Sigmoid colon (tissue), 7 donors: Measurements from ENCODE around the gene SREBF1. TPM values are rescaled to one million over a fixed set of nuclear protein-coding genes. Genes with fewer than 3 reads are reported as not detected.

Experiments used
- DNase-seq: peaks from one replicate; pipeline ENCODE4 v3.0.0-alpha.2; 2019
- H3K27ac ChIP-seq, 4 donors: fragments of 200-600 bp; sonication (generic); one replicate each; pipeline ENCODE4 v1.5.1; 2016 to 2019; ENCODE audit warnings: mild to moderate bottlenecking in 1 of 4
- H3K27me3 ChIP-seq, 3 donors: fragments of 200-600 bp; sonication (generic); one replicate each; pipeline ENCODE4 v1.5.1; 2019; ENCODE audit warnings: mild to moderate bottlenecking in 1 of 3
- H3K36me3 ChIP-seq, 4 donors: fragments of 200-600 bp; sonication (generic); one replicate each; pipeline ENCODE4 v1.5.1; 2016 to 2019
- H3K4me1 ChIP-seq, 4 donors: fragments of 200-600 bp; sonication (generic); one replicate each; pipeline ENCODE4 v1.5.1; 2017 to 2019
- H3K4me3 ChIP-seq, 4 donors: fragments of 200-600 bp; sonication (generic); one replicate each; pipeline ENCODE4 v1.5.1; 2017 to 2019; ENCODE audit warnings: mild to moderate bottlenecking in 2 of 4, moderate library complexity in 1 of 4
- H3K9me3 ChIP-seq, 4 donors: fragments of 200-600 bp in 3 of 4; sonication (generic) in 3 of 4; one replicate each; pipeline versions ENCODE4 v1.5.1 to v1.6.1; 2013 to 2019
- EP300 ChIP-seq, 4 donors: sonication (generic); formaldehyde crosslinking; IDR thresholded peaks; one replicate each; pipeline ENCODE4 v1.6.1; 2017; ENCODE audit warnings: antibody characterized with exemption in 4 of 4
- POLR2A ChIP-seq, 2 donors: fragments of 450-650 bp; IDR thresholded peaks; one replicate each; pipeline ENCODE4 v1.6.1; 2016; ENCODE audit warnings: antibody characterized with exemption in 2 of 2, mild to moderate bottlenecking in 2 of 2, moderate library complexity in 2 of 2
- POLR2AphosphoS5 ChIP-seq, 4 donors: sonication (generic); formaldehyde crosslinking; IDR thresholded peaks; one replicate each; pipeline ENCODE4 v1.6.1; 2017; ENCODE audit warnings: antibody characterized with exemption in 4 of 4
- WGBS, 2 donors: extraction: QIAGEN DNeasy Blood & Tissue Kit; methylation state at CpG; one replicate each; pipeline ENCODE4 v1.1.7; 2013; 5-methylcytosine and 5-hydroxymethylcytosine counted together
- intact Hi-C: fragments of 100-400 bp; cut with DNase I; formaldehyde crosslinking; loops from one replicate; pipeline ENCODE4 v1.15.1; 2023
- polyA plus RNA-seq, 3 donors: library from polyadenylated mRNA; stranded (reverse); fragments of 200-250 nt; gene quantifications; one replicate each; pipeline ENCODE4 v1.2.3, GENCODE V29; 2013
- total RNA-seq, 4 donors: library from RNA; depleted of rRNA; stranded (reverse); fragments of >200 nt; gene quantifications; one replicate each; pipeline ENCODE4 v1.1.0, GENCODE V29; 2016
- TF ChIP-seq, protein P1 (sequence below), 4 experiments: fragments of 450-650 bp in 3 of 4; fragments of 200-600 bp in 1 of 4; IDR thresholded peaks; one replicate each; pipeline ENCODE4 v1.5.1; 2016 to 2019; ENCODE audit warnings: antibody characterized with exemption in 4 of 4, mild to moderate bottlenecking in 3 of 4, moderate library complexity in 2 of 4
- donor health status: healthy with polysubstance abuse.
- donor health status: Bipolar disorder and iron deficiency.
- donor health status: healthy.

Gene SREBF1
- total and polyA plus RNA-seq, 7 donors = 10.2 to 172 (median 38.6) TPM

DNA sequence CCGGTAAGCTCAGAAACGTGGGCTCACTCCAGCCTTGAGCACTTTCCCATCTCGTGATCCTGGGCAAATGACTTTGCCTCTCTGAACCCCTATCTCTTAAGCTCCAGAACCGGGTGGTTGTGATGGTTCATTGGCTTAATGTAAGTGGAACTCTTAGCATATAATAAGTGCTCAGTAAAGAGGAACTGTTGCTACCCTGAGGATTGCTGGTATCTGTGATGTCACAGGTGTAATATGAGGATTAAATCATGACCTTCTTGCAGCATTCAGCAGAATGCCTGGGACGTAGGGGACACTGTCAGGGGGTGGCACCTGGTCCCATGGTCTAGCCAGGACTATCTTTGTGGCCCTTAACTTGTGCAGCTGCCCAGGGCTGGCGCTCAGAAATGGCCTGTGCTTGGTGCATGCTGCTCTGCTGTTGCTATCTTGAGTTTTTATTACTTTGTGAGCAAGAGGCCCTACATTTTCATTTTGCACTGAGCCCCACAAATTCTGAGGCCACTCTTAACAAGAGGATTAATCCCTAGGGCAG, 68.8 kb downstream of the SREBF1 start:
- TF ChIP-seq POLR2AphosphoS5 (IDR thresholded peaks at IDR 0.05) = no peak
- TF ChIP-seq POLR2A (IDR thresholded peaks at IDR 0.05) = no peak
- TF ChIP-seq, protein P1, sequence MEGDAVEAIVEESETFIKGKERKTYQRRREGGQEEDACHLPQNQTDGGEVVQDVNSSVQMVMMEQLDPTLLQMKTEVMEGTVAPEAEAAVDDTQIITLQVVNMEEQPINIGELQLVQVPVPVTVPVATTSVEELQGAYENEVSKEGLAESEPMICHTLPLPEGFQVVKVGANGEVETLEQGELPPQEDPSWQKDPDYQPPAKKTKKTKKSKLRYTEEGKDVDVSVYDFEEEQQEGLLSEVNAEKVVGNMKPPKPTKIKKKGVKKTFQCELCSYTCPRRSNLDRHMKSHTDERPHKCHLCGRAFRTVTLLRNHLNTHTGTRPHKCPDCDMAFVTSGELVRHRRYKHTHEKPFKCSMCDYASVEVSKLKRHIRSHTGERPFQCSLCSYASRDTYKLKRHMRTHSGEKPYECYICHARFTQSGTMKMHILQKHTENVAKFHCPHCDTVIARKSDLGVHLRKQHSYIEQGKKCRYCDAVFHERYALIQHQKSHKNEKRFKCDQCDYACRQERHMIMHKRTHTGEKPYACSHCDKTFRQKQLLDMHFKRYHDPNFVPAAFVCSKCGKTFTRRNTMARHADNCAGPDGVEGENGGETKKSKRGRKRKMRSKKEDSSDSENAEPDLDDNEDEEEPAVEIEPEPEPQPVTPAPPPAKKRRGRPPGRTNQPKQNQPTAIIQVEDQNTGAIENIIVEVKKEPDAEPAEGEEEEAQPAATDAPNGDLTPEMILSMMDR (IDR thresholded peaks at IDR 0.05) = no peak
- no peak for TF ChIP-seq EP300 (IDR thresholded peaks at IDR 0.05)
- Histone ChIP-seq H3K4me3 (no peak overlapping the region), H3K27me3 (no peaks in the 10 kb centered on the region), H3K36me3 (no peaks in the 10 kb centered on the region), H3K27ac (peak overlapping the region; percentile 80 to 93 (median 84)), H3K4me1 (peaks cover 0 to 76% (median 68%) of the 10 kb centered on the region in 4 donors), H3K9me3 (no peaks in the 10 kb centered on the region)
- no peak for DNase-seq
- intact Hi-C loops = no loop called here
- 87 to 88% methylated on average over 6 of the region's 6 CpGs for WGBS, 2 donors

DNA sequence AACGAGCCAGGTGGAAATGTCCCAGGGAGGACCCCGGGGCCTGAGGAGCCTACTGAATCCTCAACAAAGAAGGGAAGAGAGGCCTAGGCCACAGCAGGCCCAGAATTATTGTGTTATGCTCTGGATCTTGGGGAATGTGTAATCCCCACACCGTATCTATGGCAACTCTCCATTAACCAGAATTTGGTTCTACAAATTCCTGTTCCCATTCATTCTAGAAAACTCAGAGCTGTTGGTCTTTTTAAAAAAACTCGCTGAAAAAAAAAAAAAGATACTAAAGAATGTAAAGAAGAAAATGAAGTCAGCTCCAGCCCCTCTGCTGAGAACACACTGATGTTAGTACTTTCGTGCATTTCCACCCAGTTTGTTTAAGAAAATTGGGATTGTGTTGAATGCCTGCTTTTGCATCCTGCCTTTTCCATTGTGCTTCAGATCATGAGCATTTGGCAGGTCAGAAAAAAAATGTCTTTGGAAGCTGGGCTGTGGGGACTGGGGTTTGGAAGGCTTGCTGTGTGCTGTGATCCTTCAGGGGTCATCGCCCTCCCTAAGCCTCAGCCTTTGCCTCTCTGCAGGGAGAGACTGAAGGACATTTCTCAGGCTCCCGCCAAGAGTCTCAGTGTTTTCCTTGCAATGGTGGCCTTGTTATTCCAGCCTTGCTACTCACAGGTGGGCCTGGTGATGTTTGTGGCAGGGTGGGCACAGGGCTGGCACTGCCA, 69.5 kb downstream of the SREBF1 start:
- H3K9me3 ChIP-seq = no peaks in the 10 kb centered on the region
- intact Hi-C loops = no loop called here
- H3K4me1 ChIP-seq = peaks cover 0 to 78% (median 69%) of the 10 kb centered on the region in 4 donors
- H3K27ac ChIP-seq = peak overlapping the region; percentile 35 to 93 (median 84)
- DNase-seq = no peak
- H3K27me3 ChIP-seq = no peaks in the 10 kb centered on the region
- TF ChIP-seq EP300 (IDR thresholded peaks at IDR 0.05) (no peak), POLR2AphosphoS5 (IDR thresholded peaks at IDR 0.05) (no peak)
- H3K36me3 ChIP-seq = no peaks in the 10 kb centered on the region
- WGBS, 2 donors = 82 to 85% methylated on average over 7 of the region's 7 CpGs
- H3K4me3 ChIP-seq = no peak overlapping the region

DNA sequence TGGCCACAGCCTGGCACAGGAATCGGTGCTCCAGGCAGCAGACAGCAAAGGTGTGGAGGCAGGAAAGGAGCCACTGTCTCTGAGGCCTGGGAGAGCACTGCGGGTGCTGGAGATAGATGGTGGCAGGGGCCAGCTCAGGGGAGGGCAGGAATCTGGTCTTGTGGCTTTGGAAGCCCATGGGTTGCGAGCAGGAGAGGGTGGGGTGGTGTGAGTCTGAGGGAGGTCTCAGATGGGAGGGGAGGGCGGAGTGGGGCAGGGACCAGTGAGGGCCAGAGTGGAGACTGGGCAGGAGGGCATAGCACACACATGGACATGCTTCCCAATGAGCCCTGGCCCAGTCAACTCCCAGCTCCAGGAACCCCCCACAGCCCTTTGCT, 70.1 kb downstream of the SREBF1 start:
- Histone ChIP-seq H3K9me3 (no peaks in the 10 kb centered on the region), H3K4me3 (no peak overlapping the region), H3K27ac (peak overlapping the region; percentile 35 to 93 (median 65)), H3K4me1 (peaks cover 0 to 73% (median 66%) of the 10 kb centered on the region in 4 donors), H3K36me3 (no peaks in the 10 kb centered on the region), H3K27me3 (no peaks in the 10 kb centered on the region)
- no peak for DNase-seq
- intact Hi-C loops = no loop called here
- WGBS, 2 donors = 85 to 92% methylated on average over 4 of the region's 4 CpGs
- TF ChIP-seq EP300 (IDR thresholded peaks at IDR 0.05) = no peak
- TF ChIP-seq POLR2AphosphoS5 (IDR thresholded peaks at IDR 0.05) = no peak
- TF ChIP-seq, protein P1 (IDR thresholded peaks at IDR 0.05) = no peak
- TF ChIP-seq POLR2A (IDR thresholded peaks at IDR 0.05) = no peak

DNA sequence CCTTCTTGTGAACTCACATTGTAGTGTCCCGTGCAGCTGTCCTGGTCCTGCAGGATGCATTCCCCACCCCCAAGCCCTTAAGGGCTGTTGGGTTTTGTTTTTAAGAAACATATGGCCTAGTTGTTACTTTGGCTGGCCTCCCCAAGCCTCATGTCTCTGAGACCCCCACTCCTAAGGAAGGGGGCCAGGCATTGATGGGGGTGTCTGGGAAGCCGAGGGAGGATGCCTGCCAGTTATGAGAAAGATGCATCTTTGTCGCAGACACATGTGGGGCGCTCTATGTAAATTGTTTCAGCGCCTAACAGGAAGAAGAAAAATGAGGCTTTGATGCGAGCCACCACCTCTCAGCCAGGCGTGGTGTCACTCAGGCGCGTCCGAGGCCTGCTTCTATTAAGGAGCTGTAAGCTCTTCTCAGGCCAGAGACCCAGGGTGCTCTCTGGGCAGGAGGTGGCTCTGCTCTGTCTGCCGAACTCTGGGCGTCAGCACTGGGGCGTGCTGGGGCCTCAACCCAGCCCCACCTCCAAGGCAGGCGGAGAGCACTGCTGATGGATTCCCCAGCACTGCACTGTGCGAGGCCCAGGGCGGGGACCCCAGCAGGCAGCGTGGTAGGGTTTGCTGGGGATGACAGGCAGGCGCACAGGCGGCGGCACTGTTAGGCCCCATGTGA, 70.6 kb downstream of the SREBF1 start:
- 65 to 84% methylated on average over 20 of the region's 20 CpGs for WGBS, 2 donors
- intact Hi-C loops = no loop called here
- Histone ChIP-seq H3K4me1 (peaks cover 0 to 67% (median 65%) of the 10 kb centered on the region in 4 donors), H3K27me3 (no peaks in the 10 kb centered on the region), H3K9me3 (no peaks in the 10 kb centered on the region), H3K36me3 (no peaks in the 10 kb centered on the region), H3K27ac (peak overlapping the region; percentile 35 to 93 (median 65)), H3K4me3 (no peak overlapping the region)
- no peak for DNase-seq
- TF ChIP-seq, protein P1 (IDR thresholded peaks at IDR 0.05) = no peak
- no peak for TF ChIP-seq POLR2A (IDR thresholded peaks at IDR 0.05)
- TF ChIP-seq POLR2AphosphoS5 (IDR thresholded peaks at IDR 0.05) = no peak
- no peak for TF ChIP-seq EP300 (IDR thresholded peaks at IDR 0.05)
